GM19238 (cell line): ENCODE measurements around the gene NOL3.

Source experiments
- DNase-seq: peaks from one replicate; pipeline ENCODE4 v3.0.0; 2011; ENCODE audit warnings: low spot score; ENCODE audit not compliant: insufficient read length

Gene NOL3

GRCh38 chr16:67204076-67204475 lies 33.7 kb downstream of the NOL3 start:
- no peak for DNase-seq

DNA sequence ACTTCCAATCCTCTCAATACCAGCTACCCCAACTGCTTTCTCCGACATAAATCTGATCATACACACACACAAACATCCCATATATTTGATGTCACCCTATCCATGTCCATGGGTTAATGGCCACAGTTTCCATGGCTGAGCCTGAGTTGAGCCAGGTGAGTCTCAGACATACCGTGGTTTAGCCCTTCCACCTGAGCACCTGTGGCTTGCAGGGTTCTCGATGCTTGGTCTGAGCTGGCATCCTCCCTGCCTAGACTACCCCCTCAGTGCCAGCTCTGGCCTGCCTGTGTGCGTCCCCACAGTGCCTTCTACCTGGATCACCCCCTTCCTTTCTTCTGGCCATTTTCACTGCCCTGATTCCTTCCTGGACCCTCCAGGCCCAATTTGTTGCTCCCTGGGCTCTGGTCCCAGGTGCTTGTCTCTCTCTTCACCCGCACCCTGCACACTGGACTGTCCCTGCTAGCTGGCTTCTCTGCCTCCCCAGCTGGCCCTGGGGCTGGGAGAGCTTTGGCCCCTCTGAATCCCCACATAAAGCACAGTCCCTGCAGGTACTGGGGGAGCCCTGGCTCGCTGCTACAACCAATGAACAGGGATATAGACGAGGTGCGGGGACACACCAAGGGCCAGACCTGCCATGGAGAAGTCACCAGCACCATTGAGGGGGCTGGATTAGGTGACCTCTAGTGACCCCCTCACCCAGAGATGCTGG lies 35.9 kb downstream of the NOL3 start:
- no peak for DNase-seq

- DNase-seq = no peak
Measured at GRCh38 chr16:67206838-67207248, 36.5 kb downstream of the NOL3 start.

- DNase-seq = no peak
Measured at GRCh38 chr16:67207249-67208091, 37.1 kb downstream of the NOL3 start.

GRCh38 chr16:67208154-67208896 lies 38.0 kb downstream of the NOL3 start:
- DNase-seq = no peak

GRCh38 chr16:67209565-67209964 lies 39.2 kb downstream of the NOL3 start:
- no peak for DNase-seq

- no peak for DNase-seq
Measured at GRCh38 chr16:67210069-67210937, 40.0 kb downstream of the NOL3 start.

GRCh38 chr16:67211674-67212073 lies 41.3 kb downstream of the NOL3 start:
- no peak for DNase-seq

GRCh38 chr16:67212766-67213165 lies 42.4 kb downstream of the NOL3 start:
- no peak for DNase-seq

DNA sequence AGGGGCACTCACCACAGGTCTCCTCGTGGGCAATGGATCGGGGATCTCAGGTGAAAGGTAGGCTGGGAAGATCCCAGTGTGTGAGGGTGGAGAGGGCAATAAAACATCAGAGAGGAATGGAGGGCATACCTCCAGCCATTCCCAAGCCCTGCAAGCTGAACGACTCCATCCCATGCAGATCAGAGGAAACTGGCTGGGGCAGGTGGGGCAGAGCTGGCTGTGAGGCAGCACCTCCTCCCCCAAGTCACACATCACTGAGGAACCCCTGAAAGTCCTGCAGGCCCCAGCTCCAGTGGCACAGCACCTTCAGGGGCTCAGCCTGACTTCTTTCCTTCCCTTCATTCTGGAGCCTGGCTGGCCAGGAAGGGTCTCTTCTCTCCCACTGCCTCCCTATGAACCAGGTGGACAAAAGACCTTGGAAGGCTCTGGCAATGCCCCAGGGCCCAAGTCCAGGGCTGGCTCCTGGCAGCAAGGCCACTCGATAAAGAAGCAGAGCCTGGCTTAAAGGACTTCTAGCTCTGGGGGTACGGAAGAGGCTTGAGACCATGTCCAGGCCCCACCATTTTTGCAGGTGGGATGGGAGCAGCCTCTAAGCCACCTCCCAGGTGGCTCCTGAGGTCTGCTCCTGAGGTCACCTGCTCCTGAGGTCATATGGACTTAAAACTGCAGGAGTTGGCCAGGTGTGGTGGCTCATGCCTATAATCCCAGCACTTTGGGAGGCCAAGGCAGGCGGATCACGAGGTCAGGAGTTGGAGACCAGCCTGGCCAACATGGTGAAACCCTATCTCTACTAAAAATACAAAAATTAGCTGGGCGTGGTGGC lies 43.1 kb downstream of the NOL3 start:
- DNase-seq = no peak

DNA sequence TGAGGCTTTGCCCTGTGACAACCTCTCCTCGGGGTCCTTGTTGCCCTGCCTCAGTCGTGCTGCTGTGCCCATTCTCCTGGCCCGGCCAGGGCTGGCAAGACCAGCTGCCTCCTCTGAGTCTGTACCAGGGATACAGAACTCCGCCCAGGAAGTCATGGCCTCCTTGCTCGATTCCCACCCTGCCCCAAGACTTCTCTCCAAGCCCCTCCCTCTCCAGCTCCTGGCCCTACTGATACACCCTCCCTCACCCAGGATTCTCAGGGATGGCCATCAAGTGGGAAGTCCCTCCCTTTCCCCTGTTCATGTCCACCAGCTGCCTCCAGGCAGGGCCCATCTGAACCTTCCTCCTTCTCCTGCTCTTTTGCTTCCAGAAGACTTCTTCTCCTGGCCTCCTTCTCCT lies 45.4 kb downstream of the NOL3 start:
- DNase-seq = no peak

DNA sequence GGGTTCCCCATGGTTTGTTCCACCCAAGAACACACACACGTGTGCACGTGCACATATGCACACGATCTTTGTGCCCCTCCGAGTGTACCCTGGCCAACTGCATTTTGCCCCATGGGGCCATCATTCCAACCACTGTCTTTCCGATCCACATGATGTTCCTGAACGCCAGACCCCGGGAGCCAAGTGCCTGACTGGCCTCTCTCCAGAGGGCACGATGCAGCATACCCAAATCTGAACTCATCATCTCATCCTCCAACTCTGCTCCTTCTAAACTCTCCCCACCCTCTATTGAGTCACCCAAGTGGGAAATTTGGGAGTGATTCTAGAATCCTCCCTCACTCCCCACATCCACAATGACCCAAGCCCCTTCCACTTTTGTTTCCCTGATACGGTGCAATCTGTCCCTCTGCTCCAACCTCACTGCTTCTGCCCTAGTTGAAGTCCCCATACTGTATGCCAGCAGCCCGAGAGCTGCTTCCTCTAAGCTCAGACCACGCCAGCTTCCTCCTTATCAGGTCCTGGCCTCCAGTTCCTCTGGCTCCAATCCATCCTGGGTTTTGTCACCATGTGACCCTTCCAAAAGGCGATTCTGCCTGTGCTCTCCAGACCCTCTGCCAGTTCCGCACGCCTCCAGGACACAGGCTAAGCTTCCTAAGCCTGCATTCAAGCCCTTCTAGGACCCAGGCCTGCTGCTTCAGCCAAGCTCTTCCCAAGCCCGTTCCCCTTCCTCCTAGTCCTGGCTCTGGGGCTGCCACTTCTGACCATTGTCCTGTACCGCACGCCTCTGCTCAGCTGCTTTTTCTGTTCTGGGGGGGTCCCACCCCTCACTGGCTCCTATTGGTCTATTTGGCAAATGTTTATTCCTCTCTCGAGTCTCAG lies 46.5 kb downstream of the NOL3 start:
- no peak for DNase-seq

DNA sequence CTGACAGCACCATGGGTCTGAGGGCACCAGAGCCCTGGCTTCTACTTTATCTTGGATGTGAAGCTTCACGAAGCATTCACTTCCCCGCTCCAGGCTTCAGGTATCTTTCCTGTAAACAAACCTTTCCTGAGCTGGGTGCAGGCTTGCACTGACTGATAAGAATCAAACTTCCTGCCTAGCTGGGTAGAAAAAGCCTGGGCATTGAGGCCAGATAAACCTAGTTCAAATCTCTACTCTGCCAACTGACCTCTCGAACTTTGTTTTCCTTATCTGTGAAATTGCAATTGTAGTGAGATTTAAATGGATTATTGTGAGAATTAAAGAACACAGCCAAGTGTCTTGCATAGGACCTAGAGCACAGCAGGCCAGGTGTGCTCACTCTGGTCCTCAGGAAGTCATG lies 53.7 kb downstream of the NOL3 start:
- no peak for DNase-seq
